ENCODE results near the gene SUGCT.

DNA sequence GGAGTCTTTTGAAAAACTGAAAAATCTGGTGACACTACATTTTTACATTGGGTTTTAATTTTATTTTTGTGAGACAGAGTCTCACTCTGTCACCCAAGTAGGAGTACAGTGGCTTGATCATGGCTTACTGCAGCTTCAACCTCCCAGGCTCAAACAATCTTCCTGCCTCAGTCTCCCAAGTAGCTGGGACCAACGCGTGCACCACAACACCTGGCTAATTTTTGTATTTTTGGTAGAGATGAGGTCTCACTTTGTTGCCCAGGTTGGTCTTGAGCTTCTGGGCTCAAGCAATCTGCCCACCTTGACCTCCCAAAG lies 11.9 kb upstream of the SUGCT start:
- TF ChIP-seq YY1 (IDR thresholded peaks at IDR 0.05; ENCODE audit: low read depth) (no peak), CEBPB (IDR thresholded peaks at IDR 0.05) (no peak), EP300 (IDR thresholded peaks at IDR 0.05; ENCODE audit: borderline replicate concordance) (no peak), CREB1 (IDR thresholded peaks at IDR 0.05; ENCODE audit: low read depth) (no peak), RAD21 (IDR thresholded peaks at IDR 0.05; ENCODE audit: low read depth) (no peak)
- TF ChIP-seq, protein P1, sequence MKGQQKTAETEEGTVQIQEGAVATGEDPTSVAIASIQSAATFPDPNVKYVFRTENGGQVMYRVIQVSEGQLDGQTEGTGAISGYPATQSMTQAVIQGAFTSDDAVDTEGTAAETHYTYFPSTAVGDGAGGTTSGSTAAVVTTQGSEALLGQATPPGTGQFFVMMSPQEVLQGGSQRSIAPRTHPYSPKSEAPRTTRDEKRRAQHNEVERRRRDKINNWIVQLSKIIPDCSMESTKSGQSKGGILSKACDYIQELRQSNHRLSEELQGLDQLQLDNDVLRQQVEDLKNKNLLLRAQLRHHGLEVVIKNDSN (IDR thresholded peaks at IDR 0.05): no peak

Measured in Ishikawa (cell line).